ENCODE measurements around the gene SP3. TPM values are rescaled to one million over a fixed set of nuclear protein-coding genes. Genes with fewer than 3 reads are reported as not detected.

SP3 gene
- total RNA-seq, 4 donors from 2014 or later: 57.1 to 106 (median 86.3) TPM

DNA sequence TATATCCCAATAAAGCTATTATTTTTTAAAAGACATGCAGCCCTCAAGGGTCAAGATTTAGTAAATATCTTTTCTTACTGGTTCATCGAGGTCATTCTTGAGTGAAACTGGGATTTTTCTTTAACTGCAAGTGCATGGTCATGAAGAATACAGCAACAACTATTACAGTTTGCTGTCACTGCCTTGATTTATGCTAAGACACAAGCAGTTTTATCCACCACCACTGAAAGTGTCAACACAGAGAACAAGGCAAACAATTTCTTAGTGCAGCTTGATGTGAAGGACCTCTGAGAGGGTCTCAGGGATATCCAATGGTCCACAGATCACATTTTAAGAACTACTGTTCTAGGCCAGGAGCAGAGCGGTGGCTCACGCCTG, 12.1 kb downstream of the SP3 start:
- Histone ChIP-seq H3K4me1 (peaks cover 0 to 42% (median 12%) of the 10 kb centered on the region in 4 donors), H3K27me3 (no peaks in the 10 kb centered on the region), H3K36me3 (peaks cover 0 to 25% (median 0%) of the 10 kb centered on the region in 3 donors), H3K27ac (no peak overlapping the region), H3K4me3 (no peak overlapping the region), H3K9me3 (no peaks in the 10 kb centered on the region)
- TF ChIP-seq POLR2A (IDR thresholded peaks at IDR 0.05): no peak
- TF ChIP-seq, protein P1, sequence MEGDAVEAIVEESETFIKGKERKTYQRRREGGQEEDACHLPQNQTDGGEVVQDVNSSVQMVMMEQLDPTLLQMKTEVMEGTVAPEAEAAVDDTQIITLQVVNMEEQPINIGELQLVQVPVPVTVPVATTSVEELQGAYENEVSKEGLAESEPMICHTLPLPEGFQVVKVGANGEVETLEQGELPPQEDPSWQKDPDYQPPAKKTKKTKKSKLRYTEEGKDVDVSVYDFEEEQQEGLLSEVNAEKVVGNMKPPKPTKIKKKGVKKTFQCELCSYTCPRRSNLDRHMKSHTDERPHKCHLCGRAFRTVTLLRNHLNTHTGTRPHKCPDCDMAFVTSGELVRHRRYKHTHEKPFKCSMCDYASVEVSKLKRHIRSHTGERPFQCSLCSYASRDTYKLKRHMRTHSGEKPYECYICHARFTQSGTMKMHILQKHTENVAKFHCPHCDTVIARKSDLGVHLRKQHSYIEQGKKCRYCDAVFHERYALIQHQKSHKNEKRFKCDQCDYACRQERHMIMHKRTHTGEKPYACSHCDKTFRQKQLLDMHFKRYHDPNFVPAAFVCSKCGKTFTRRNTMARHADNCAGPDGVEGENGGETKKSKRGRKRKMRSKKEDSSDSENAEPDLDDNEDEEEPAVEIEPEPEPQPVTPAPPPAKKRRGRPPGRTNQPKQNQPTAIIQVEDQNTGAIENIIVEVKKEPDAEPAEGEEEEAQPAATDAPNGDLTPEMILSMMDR (IDR thresholded peaks at IDR 0.05): no peak
- no peak for DNase-seq

DNA sequence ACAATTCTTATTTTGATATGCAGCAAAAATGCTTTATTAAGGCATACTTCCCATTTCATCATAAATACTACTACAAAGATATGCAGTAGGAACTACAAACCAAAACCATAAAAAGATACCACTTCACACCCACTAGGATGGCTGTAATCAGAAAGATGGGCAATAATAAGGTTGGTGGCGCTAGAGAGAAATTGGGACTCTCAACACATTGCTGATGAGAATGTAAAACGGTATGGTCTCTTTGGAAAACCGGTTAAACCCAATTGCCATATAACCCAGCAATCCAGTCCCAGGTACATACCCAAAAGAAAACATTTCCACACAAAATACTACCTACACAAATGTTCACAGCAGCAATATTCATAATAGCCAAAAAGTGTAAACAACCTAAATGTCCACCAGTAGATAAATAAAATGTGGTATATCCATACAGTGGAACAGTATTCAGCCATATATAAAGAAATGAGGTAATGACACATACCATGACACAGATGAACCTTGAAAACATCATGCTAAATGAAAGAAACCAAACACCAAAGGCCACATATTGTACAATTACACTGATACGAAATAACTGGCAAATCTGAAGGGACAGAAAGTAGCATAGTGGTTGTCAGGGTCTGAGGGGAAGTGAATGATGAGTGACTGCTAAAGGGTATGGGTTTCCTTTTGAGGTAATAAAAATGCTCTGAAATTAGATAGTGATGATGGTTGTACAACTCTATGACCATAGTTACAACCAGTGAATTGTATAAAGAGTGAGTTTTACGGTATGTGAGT, 12.7 kb downstream of the SP3 start:
- Histone ChIP-seq H3K4me3 (no peak overlapping the region), H3K4me1 (peaks cover 0 to 36% (median 9%) of the 10 kb centered on the region in 4 donors), H3K36me3 (peaks cover 0 to 25% (median 0%) of the 10 kb centered on the region in 3 donors), H3K27me3 (no peaks in the 10 kb centered on the region), H3K27ac (no peak overlapping the region), H3K9me3 (no peaks in the 10 kb centered on the region)
- TF ChIP-seq, protein P1 (IDR thresholded peaks at IDR 0.05): no peak
- no peak for TF ChIP-seq POLR2A (IDR thresholded peaks at IDR 0.05)
- no peak for DNase-seq

DNA sequence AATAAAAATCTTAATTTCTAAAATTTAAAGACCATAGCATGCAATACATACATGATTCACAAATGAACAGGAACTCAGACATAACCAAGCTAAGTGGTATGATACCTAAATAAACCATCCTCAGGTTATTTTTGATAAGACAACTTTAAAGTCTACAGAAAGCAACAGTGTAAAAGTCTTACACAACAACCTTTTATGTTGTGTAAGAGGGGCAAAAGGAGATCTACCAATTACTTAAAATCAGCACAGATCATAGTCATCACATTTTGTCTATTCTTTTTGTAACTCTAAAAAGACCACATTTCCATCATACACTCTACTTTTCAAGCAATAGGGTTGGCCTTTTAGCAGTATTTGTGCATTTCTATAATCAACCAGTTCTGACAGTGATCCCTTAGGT, 16.3 kb downstream of the SP3 start:
- no peak for DNase-seq
- Histone ChIP-seq H3K4me1 (peaks cover 0 to 16% (median 3%) of the 10 kb centered on the region in 4 donors), H3K27ac (no peak overlapping the region), H3K36me3 (peaks cover 0 to 10% (median 0%) of the 10 kb centered on the region in 3 donors), H3K4me3 (no peak overlapping the region), H3K27me3 (no peaks in the 10 kb centered on the region), H3K9me3 (no peaks in the 10 kb centered on the region)
- TF ChIP-seq, protein P1 (IDR thresholded peaks at IDR 0.05): no peak
- TF ChIP-seq POLR2A (IDR thresholded peaks at IDR 0.05): no peak

DNA sequence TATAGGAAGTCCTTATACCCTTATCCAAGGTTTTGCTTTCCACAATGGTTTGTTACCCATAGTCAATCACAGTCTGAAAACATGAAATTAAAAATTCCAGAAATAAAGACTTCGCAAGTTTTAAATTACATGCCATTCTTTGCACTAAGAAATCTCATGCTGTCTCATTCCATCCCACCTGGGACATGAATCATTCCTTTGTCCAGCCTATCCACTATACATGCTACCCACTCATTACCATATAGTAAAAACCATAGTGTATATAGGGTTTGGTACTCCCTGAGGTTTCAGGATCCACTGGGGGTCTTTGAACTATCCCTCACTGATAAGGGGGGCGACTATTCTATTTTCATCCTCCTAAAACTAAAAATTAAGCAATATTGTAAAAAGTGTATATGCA, 17.0 kb downstream of the SP3 start:
- Histone ChIP-seq H3K9me3 (no peaks in the 10 kb centered on the region), H3K27ac (no peak overlapping the region), H3K4me1 (peaks cover 0 to 21% (median 3%) of the 10 kb centered on the region in 4 donors), H3K4me3 (no peak overlapping the region), H3K36me3 (peaks cover 0 to 5% (median 0%) of the 10 kb centered on the region in 3 donors), H3K27me3 (no peaks in the 10 kb centered on the region)
- DNase-seq: no peak
- TF ChIP-seq, protein P1 (IDR thresholded peaks at IDR 0.05): no peak
- TF ChIP-seq POLR2A (IDR thresholded peaks at IDR 0.05): no peak

DNA sequence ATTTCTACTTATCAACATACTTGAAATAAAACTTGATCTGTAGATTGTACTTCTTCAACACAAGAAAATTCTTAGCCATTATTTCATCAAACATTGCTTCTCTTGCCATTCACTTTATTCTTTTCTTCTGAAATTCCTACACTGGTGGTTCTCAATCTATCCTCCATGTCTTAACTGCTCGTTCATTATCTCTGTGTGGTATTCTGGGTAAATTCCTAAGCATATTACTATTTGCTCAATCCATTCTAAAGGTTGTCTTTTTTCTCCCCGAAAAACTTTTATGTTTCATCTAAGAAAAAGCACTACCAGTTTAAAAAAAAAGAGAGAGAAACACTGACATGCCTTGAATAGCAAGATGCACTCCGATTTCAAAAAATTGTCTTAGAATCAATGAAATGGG, 18.0 kb downstream of the SP3 start:
- no peak for DNase-seq
- H3K4me3 ChIP-seq: no peak overlapping the region
- peaks cover 0 to 24% (median 4%) of the 10 kb centered on the region in 4 donors for H3K4me1 ChIP-seq
- no peak overlapping the region for H3K27ac ChIP-seq
- no peaks in the 10 kb centered on the region for H3K36me3 ChIP-seq
- TF ChIP-seq, protein P1 (IDR thresholded peaks at IDR 0.05): no peak
- no peak for TF ChIP-seq POLR2A (IDR thresholded peaks at IDR 0.05)
- H3K27me3 ChIP-seq: no peaks in the 10 kb centered on the region
- no peaks in the 10 kb centered on the region for H3K9me3 ChIP-seq
